Left forelimb (tissue), 1 donor: Measurements from ENCODE around the gene GPR137B.

ENCODE experiments used
- DNase-seq: peaks from one replicate; pipeline ENCODE4 v3.0.0-alpha.2; 2018; ENCODE audit warnings: low spot score

Gene GPR137B

GRCh38 chr1:236114076-236114747, 28.1 kb upstream of the GPR137B start:
- DNase-seq, result no peak

- no peak for DNase-seq
Measured at GRCh38 chr1:236117710-236118109, 24.6 kb upstream of the GPR137B start.

- DNase-seq, result no peak
Measured at GRCh38 chr1:236119943-236120484, 22.3 kb upstream of the GPR137B start.

GRCh38 chr1:236120721-236121153, 21.6 kb upstream of the GPR137B start:
- DNase-seq, result no peak

- no peak for DNase-seq
Measured at GRCh38 chr1:236122176-236122575, 20.2 kb upstream of the GPR137B start.

DNA sequence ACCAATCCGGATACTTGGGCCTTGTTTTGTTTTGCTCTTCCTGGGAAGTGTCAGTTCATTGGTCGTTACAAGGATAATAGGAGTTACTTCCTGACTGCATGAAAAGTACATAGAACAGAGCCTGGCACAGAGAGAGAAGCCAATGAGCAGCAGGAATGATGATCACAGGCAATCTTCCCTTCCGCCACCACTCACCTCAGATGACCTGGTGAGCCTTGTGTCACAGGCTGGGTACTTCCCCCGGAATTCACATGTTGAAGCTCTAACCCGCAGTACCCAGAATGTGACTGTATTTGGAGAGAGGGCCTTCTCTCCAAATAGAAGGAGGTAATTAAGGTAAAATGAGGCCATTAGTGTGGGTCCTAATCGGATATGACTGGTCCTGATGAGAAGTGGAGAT, 18.8 kb upstream of the GPR137B start:
- DNase-seq, result no peak

GRCh38 chr1:236124965-236125364, 17.4 kb upstream of the GPR137B start:
- no peak for DNase-seq

DNA sequence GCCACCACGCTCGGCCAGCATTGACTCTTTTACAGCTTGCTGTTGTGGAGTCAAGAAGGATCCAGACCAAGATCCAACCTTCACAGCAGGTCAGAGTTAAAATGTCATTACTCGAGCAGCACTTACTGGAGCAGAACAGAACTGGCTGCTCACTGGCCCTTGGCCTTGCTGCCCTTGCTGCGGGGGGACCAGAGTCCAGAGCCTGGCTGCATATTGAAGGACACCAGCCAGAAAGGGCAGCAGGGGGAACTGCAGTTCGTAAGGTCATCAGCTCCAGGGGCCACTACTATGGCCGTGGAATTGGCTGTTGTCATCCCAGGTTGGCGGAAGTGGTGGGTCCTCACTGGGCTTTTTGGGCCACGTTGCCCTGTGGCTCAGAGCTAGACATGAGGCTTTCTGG, 15.3 kb upstream of the GPR137B start:
- DNase-seq, result no peak

- DNase-seq, result no peak
Measured at GRCh38 chr1:236128646-236129178, 13.6 kb upstream of the GPR137B start.

GRCh38 chr1:236129306-236129705, 13.0 kb upstream of the GPR137B start:
- DNase-seq, result no peak

DNA sequence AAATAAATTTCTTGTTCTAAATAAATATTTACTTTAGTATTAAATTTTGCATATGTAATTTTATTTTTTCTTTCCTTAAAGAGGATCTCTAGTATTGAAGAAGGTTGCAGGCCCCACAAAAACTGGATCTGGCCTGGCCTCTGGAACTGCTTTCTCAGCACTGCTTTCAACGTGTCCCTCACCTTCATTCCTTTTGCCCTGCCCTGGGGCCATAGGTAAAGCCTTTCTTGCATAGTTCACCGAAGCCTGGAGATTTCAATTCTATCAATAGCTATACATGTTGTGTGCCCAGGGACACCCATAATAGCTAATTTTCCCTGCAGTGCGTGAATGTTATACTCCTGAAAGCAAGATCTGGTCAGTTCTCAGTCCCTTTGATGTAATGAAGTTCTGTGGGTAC, 12.0 kb upstream of the GPR137B start:
- DNase-seq, result no peak

- no peak for DNase-seq
Measured at GRCh38 chr1:236131916-236132315, 10.4 kb upstream of the GPR137B start.

DNA sequence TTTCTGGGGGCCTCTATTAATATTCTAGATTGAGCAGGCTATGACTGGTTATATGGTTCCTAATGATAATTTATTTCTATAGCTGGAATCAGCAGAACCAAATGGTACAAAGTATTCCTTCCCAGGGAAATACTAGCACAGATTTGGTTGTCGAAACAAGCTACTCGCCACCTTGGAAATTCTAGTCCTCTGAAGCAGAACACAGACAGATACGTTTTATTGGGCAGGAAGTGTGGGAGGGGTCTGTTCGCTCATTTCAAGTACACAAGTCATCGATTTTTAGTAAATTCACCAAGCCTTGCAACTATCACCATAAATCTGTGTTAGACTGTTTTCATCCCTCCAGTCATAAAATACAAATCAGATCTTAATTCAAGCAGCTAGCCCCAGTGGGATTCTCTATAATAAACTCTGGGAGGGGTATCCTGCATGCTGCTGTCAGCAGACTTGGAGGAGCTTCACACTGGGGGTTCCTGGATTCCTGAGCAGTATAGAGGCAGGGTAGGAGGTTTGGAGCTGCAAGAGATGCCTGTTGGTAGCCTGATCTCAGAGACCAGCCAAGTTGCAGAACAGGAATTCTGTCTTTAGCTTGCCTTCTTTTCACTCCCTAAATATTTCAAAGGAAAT, 9.8 kb upstream of the GPR137B start:
- no peak for DNase-seq

- DNase-seq, result no peak
Measured at GRCh38 chr1:236133339-236133738, 9.0 kb upstream of the GPR137B start.

GRCh38 chr1:236133802-236134201, 8.5 kb upstream of the GPR137B start:
- DNase-seq, result no peak

DNA sequence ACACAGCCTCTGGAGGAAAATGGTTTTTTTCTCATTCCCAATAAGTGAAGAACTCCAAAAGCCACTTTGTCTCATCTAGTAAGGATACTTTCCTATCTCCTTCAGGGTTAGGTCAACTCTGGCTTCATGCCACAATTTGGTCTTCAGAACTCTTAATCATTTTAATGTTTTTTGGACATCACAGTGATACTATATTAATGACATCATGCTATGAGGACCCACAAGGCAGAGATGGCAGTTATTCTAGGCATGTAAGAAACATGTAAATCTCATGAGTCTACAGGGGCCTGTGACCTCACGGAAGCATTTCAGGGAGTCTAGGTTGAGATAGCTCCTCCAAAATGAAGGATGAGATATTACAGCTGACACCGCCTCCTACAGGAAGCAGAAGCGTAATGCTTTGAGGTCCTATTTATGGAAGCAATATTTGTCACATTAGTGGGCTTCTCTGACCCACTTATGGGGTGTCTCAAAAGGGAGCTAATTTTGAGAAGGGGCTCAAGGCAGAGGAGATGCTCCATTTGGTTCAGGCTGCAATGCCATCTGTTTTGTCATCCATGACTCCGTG, 5.0 kb upstream of the GPR137B start:
- no peak for DNase-seq

- no peak for DNase-seq
Measured at GRCh38 chr1:236139495-236139894, 2.8 kb upstream of the GPR137B start.

- DNase-seq, result no peak
Measured at GRCh38 chr1:236140705-236141446, 1.5 kb upstream of the GPR137B start.

DNA sequence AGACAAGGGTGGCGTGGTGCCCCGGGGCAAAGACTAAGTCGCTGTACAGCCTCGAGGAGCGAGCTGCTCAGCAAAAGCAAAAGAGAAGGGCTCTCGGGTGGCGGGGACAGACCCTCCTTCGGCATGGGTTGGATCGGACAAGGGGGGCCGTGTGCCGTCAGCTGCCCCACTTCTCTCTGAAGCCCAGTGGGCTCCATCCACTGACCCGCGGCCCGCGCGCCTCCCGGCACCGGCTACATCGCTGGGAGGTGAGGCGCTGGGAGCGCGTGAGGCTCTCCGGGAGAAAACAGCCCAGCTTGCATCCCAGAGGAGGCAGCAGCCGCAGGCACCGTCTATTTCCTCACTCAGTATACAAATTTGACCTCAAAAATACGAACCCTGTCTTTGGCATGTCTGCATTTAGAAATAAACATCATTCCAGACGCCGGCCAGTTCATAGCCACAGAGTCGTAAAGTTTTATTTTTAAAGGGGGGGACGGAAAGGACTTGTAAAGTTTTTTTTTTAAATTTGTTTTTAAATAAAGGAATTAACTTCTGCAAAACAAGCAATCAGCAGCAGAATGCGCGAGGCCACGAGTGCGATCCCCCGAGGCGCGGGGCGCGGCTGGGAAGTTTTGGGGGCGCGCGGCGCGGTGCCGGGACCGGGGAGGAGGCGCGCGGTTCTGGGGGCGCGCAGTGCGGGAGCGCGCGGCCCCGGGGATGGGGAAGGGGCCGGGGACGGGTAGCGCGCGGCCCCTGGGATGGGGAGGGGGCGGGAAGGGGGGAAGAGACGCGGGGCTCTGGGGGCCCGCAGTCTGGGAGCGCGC, 689 bp upstream of the GPR137B start:
- no peak for DNase-seq

- no peak for DNase-seq
Measured at GRCh38 chr1:236143104-236143948, 987 bp downstream of the GPR137B start.

- no peak for DNase-seq
Measured at GRCh38 chr1:236144033-236144432, 1.7 kb downstream of the GPR137B start.
